ENCODE results near the gene HOXC13. TPM values are rescaled to one million over a fixed set of nuclear protein-coding genes. Genes with fewer than 3 reads are reported as not detected.

HOXC13 gene
- total and polyA plus RNA-seq, 9 of the 15 experiments (the other 6 are each of a cell fraction or from before 2014, with no cell fraction given): 0.03 to 0.29 (median 0.17) TPM; not detected in 2

GRCh38 chr12:53963005-53963404 is 24.4 kb downstream of the HOXC13 start:
- ATAC-seq (no peak), DNase-seq (ENCODE audit: extremely low read depth in 1 of 4, low spot score in 3 of 4) (no peak), FAIRE-seq (no peak)
- in situ Hi-C loops (cut with MboI): no loop called here
- POLR2A ChIA-PET: interaction anchor here (0.6 to 1.1 kb wide), 2 partner anchors 10 to 164 kb away, joined by 3 read pairs; no protein-coding TSS in a partner anchor
- H3K27ac ChIP-seq (ENCODE audit: extremely low read depth, low read depth, low read length): no peak overlapping the region
- H3K27me3 ChIP-seq (ENCODE audit: control insufficient read depth in 2 of 2, insufficient read depth in 2 of 2, low read length in 2 of 2): peaks cover 61 to 79% of the 10 kb centered on the region in 2 experiments
- 47% methylated on average over 7 of the region's 7 CpGs for WGBS (ENCODE audit: insufficient coverage, low coverage, missing lambda C conversion rate)
- intact Hi-C loops (cut with micrococcal nuclease): no loop called here
- BruUV-seq (replicated peaks): no TSS peak
- H2AFZ ChIP-seq (ENCODE audit: low read depth, low read length): no peak overlapping the region
- H3K9me1 ChIP-seq (ENCODE audit: control insufficient read depth, insufficient read depth, low read length): no peaks in the 10 kb centered on the region
- H3K4me3 ChIP-seq: no peak overlapping the region
- peaks cover 0 to 23% of the 10 kb centered on the region in 2 experiments; a peak in 4 of 5 replicates for H3K4me1 ChIP-seq (replicated peaks in 1 of 2; ENCODE audit: control insufficient read depth in 2 of 2, insufficient read depth in 2 of 2, low read length in 2 of 2)
- H4K20me1 ChIP-seq (replicated peaks; ENCODE audit: control insufficient read depth, insufficient read depth, low read length): peaks cover 12% of the 10 kb centered on the region; the same call in 1 of the 2 replicates
- H3K9ac ChIP-seq (ENCODE audit: insufficient read depth in 1 of 2, low read depth in 2 of 2, low read length in 2 of 2): no peak overlapping the region
- H3K36me3 ChIP-seq (ENCODE audit: control insufficient read depth, insufficient read depth, low read length): no peaks in the 10 kb centered on the region
- H3K4me2 ChIP-seq (ENCODE audit: insufficient read depth, low read length): no peak overlapping the region
- CTCF ChIA-PET (ENCODE audit: low intra/inter-chr PET ratio): no interaction called here
- no peaks in the 10 kb centered on the region for H3K79me2 ChIP-seq (ENCODE audit: control insufficient read depth, insufficient read depth, low read length)
- H3K9me3 ChIP-seq (replicated peaks; ENCODE audit: control insufficient read depth, insufficient read depth, low read depth, low read length): no peaks in the 10 kb centered on the region
- TF ChIP-seq ZC3H11A (IDR thresholded peaks at IDR 0.05; ENCODE audit: low read depth, low read length): no peak
- TF ChIP-seq BRD9 (IDR thresholded peaks at IDR 0.05; ENCODE audit: low read depth, partially characterized antibody): no peak
- TF ChIP-seq ZNF277 (CRISPR knock-in tag; IDR thresholded peaks at IDR 0.05; ENCODE audit: borderline replicate concordance): no peak
- no peak for TF ChIP-seq RCOR1 (IDR thresholded peaks at IDR 0.05; ENCODE audit: borderline replicate concordance in 1 of 2, low read depth in 2 of 2, low read length in 2 of 2)
- TF ChIP-seq ZNF444 (CRISPR knock-in tag; IDR thresholded peaks at IDR 0.05): no peak
- TF ChIP-seq E2F8 (IDR thresholded peaks at IDR 0.05; ENCODE audit: low read depth, partially characterized antibody): no peak
- TF ChIP-seq, protein P1, sequence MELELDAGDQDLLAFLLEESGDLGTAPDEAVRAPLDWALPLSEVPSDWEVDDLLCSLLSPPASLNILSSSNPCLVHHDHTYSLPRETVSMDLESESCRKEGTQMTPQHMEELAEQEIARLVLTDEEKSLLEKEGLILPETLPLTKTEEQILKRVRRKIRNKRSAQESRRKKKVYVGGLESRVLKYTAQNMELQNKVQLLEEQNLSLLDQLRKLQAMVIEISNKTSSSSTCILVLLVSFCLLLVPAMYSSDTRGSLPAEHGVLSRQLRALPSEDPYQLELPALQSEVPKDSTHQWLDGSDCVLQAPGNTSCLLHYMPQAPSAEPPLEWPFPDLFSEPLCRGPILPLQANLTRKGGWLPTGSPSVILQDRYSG (tag; conservative IDR thresholded peaks at IDR 0.05; ENCODE audit: low read depth): no peak
- no peak for TF ChIP-seq GATAD2B (IDR thresholded peaks at IDR 0.05; ENCODE audit: borderline replicate concordance)
- no peak for TF ChIP-seq STAT5B (CRISPR knock-in tag; IDR thresholded peaks at IDR 0.05)
- no peak for TF ChIP-seq ZNF311 (CRISPR knock-in tag; IDR thresholded peaks at IDR 0.05)
- no peak for TF ChIP-seq NCOR1 (IDR thresholded peaks at IDR 0.05)
- no peak for TF ChIP-seq ZNF717 (CRISPR knock-in tag; IDR thresholded peaks at IDR 0.05)
- TF ChIP-seq TSC22D4 (tag; IDR thresholded peaks at IDR 0.05): no peak
- no peak for TF ChIP-seq GABPA (tag; conservative IDR thresholded peaks at IDR 0.05; ENCODE audit: low read depth)
- TF ChIP-seq CHAMP1 (IDR thresholded peaks at IDR 0.05): no peak

Measured in K562 (cell line).